AG04449 (cell line): ENCODE measurements around the gene ASB4.

ENCODE experiments used
- CTCF ChIA-PET: fragments of 350-600 bp; formaldehyde crosslinking; extraction: SDS; loops from one replicate; lab custom pipeline; 2021; ENCODE audit warnings: antibody characterized with exemption; lab: Yijun Ruan, JAX
- POLR2A ChIA-PET: fragments of 400-600, 350-600 bp; formaldehyde crosslinking; extraction: SDS; loops from one replicate; lab custom pipeline; 2020; ENCODE audit warnings: antibody characterized with exemption, inconsistent platforms; lab: Yijun Ruan, JAX
- DNase-seq: peaks from one replicate; pipeline ENCODE4 v3.0.0-alpha.2; 2010; ENCODE audit warnings: low read depth, low spot score
- H3K4me3 ChIP-seq: 2 replicates; pipeline ENCODE4 v1.5.1; 2011; ENCODE audit warnings: low read depth, mild to moderate bottlenecking, control low read depth, low read length
- CTCF ChIP-seq: IDR thresholded peaks from one replicate; pipeline ENCODE4 v1.5.1; 2011; ENCODE audit warnings: mild to moderate bottlenecking, moderate library complexity, low read length, control low read depth, inconsistent platforms; ENCODE audit not compliant: insufficient read depth; ENCODE audit errors: missing control alignments

The ASB4 gene

GRCh38 chr7:95527033-95527775, 41.5 kb downstream of the ASB4 start:
- ChIA-PET POLR2A (no interaction called here), CTCF (interaction anchor here (1.1 to 18.1 kb wide), 14 partner anchors 10 to 344 kb away, joined by 3 to 556 read pairs (median 8); no protein-coding TSS in a partner anchor)
- no peak for DNase-seq
- peak; percentile 84 for TF ChIP-seq CTCF
- H3K4me3 ChIP-seq, result no peak overlapping the region

GRCh38 chr7:95527776-95528250, 42.1 kb downstream of the ASB4 start:
- ChIA-PET CTCF (interaction anchor here (1.2 to 18.1 kb wide), 13 partner anchors 11 to 343 kb away, joined by 3 to 556 read pairs (median 8); no protein-coding TSS in a partner anchor), POLR2A (interaction anchor here (1.3 kb wide), 1 partner anchor 158 kb away, joined by 6 read pairs; no protein-coding TSS in a partner anchor)
- H3K4me3 ChIP-seq, result no peak overlapping the region
- DNase-seq, result no peak
- no peak for TF ChIP-seq CTCF

- no peak for DNase-seq
- TF ChIP-seq CTCF, result no peak
- H3K4me3 ChIP-seq, result no peak overlapping the region
- CTCF ChIA-PET, result interaction anchor here (0.9 to 18.1 kb wide), 7 partner anchors 9 to 159 kb away, joined by 4 to 556 read pairs (median 69); no protein-coding TSS in a partner anchor
- POLR2A ChIA-PET, result no interaction called here
These were observed 44.0 kb downstream of the ASB4 start for GRCh38 chr7:95529701-95530100.

GRCh38 chr7:95530881-95531280, 45.1 kb downstream of the ASB4 start:
- ChIA-PET POLR2A (no interaction called here), CTCF (interaction anchor here (6.4 to 18.1 kb wide), 4 partner anchors 14 to 158 kb away, joined by 69 to 556 read pairs (median 123); no protein-coding TSS in a partner anchor)
- DNase-seq, result no peak
- H3K4me3 ChIP-seq, result no peak overlapping the region
- no peak for TF ChIP-seq CTCF

- H3K4me3 ChIP-seq, result no peak overlapping the region
- CTCF ChIA-PET, result interaction anchor here (2.4 to 18.1 kb wide), 4 partner anchors 12 to 157 kb away, joined by 18 to 556 read pairs (median 123); no protein-coding TSS in a partner anchor
- POLR2A ChIA-PET, result no interaction called here
- no peak for TF ChIP-seq CTCF
- no peak for DNase-seq
These were observed 46.0 kb downstream of the ASB4 start for GRCh38 chr7:95531605-95532219.

GRCh38 chr7:95534796-95535195, 49.1 kb downstream of the ASB4 start:
- no peak for DNase-seq
- ChIA-PET CTCF (interaction anchor here (7.4 to 18.1 kb wide), 2 partner anchors 8 to 154 kb away, joined by 65 to 556 read pairs; no protein-coding TSS in a partner anchor), POLR2A (no interaction called here)
- no peak overlapping the region for H3K4me3 ChIP-seq
- no peak for TF ChIP-seq CTCF
